Right renal cortex interstitium (tissue), 3 donors: Measurements from ENCODE around the gene FAN1. TPM values are rescaled to one million over a fixed set of nuclear protein-coding genes. Genes with fewer than 3 reads are reported as not detected.

Source experiments
- DNase-seq, 3 donors: peaks; one replicate each; pipeline ENCODE4 v3.0.0-alpha.2; 2013; ENCODE audit warnings: low read depth in 3 of 3, low spot score in 2 of 3
- polyA plus RNA-seq, 3 donors: library from polyadenylated mRNA; unstranded; fragments of 120-200 nt; gene quantifications; one replicate each; pipeline ENCODE4 v1.2.1, GENCODE V29; 2013; ENCODE audit not compliant: insufficient read length in 3 of 3

Gene FAN1
- polyA plus RNA-seq, 3 donors: 27.2 to 30.8 (median 29.8) TPM

DNA sequence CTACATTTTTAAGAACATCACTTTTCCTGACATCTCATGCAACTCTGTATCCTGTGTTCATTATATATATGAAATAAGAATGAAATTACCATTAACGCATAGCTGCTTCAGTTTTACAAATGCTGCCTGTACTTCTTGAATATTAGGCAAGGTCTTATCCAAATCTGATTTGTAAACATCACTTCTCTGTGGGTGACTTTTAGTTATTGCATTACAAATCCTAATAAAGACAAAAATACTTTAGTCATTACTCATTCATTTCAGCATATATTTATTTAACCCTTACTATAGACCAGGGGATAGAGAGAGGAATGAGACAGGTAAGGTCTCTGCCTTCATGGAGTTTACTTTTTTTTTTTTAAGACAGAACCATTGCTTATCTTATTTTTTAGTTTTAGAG, 51.0 kb downstream of the FAN1 start:
- no peak for DNase-seq

GRCh38 chr15:30956216-30957124, 52.8 kb downstream of the FAN1 start:
- DNase-seq: no peak

- no peak for DNase-seq
Measured at GRCh38 chr15:30958219-30958618, 54.5 kb downstream of the FAN1 start.

DNA sequence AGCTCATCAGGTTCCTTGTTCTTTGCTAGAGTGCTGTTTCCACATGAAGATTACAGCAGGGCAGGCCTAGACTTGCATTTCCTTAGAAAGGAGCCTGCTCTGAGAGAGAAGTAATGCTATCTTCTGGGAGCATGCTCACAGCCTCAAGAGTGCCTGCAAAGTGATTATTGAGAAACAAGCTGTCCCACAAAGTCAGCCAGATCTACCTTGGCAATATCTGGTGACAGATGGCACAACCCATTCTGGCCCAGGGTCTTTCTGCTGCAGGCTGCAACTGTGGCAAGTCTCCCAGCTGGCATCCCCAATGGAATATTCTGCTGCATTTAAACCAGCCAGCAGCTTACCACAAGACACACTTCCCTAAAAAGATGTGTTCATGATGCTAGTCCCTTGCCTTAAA, 58.4 kb downstream of the FAN1 start:
- DNase-seq: no peak

DNA sequence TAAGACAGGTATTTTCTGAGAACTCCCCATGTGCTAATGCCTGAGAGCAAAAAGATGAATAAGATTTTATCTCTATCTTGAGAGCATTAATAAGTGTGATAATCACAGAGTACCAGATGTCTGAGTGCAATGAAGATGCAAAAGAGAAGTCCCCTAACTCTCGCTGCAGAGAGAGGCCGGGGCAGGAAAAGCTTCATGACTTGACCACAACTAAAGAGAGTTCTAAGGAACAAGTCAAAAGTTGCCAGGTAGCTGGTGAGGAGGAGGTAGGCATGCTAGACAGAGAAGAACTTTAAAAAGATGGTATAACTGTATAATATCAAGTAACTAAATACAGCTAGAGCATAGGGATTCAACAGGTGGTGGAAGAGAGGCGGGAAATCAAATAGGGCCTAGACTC, 58.9 kb downstream of the FAN1 start:
- DNase-seq: no peak

DNA sequence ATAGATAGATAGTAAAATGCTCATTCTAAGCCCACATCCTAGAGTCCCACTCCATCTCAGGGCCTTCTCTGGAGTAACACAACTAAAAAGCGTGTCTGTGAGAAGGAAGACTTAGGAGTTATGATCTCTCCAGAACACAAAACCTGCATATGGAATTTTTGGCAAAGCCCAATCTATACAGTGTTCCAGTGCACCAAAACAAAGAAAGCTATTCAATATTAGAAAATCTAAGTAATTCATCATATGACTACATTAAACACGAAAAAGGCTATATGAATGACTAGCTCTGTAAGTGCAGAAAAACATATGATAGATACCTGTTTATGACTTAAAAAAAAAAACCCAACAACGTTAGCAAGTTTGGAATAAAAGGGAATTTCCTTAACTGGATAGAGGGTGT, 60.0 kb downstream of the FAN1 start:
- no peak for DNase-seq

- no peak for DNase-seq
Measured at GRCh38 chr15:30969724-30970123, 66.0 kb downstream of the FAN1 start.

GRCh38 chr15:30973379-30973778, 69.7 kb downstream of the FAN1 start:
- DNase-seq: no peak

DNA sequence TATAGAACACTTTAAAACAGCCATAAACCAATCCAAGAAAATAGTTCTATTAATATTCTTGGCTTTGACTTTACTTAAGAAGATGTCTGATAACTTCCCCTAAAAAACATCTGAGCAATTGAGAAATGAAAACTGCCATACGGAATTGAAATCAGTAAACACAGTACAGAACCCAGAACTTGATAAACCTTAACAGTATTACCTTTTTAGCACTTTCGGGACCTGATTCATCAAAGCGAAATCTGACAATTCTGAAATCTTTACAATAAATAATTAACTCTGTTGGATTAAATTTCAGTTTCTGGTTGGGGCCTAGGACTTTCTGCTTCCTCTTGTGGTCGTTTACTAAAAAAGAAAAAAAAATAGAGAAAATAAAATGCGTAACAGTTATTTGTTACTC, 70.4 kb downstream of the FAN1 start:
- no peak for DNase-seq

- DNase-seq: no peak
Measured at GRCh38 chr15:30978328-30978727, 74.6 kb downstream of the FAN1 start.

GRCh38 chr15:30979457-30979856, 75.7 kb downstream of the FAN1 start:
- no peak for DNase-seq

DNA sequence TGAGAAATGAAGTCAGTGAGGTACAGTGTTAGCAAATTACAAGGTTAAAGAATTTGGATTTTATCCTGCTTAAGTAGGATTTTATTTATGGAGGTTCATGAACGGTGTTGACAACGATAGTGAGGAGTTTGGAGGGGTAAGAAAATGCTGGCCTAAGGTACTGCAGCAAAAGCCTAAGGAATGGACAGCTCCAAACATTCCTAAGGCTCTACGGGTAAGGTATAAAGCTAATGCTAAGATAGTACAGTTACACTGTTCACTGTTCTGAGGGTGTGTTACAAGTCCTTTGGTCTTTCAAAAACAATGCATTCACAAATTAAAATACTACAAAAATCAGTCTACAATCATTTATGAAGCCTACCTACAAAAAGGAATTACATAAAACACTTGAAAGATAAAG, 80.4 kb downstream of the FAN1 start:
- DNase-seq: no peak

DNA sequence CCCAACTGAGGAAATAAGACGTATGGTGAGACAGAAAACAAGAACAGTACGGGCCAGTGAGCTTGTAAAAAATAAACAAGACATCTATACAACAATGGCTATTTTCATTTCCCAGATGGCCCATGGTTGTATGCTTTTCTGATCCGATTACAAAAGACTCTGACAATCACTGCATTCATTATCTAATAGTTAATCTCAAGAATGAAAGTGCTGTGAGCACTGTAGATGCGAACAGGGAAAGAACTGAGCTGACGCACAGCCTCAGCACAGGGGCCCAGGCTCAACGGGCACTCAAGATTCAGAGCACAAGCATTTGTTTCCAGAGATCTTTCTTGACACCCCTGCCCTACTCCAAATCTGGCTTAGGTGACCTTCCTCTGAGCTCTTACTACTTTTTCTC, 80.8 kb downstream of the FAN1 start:
- DNase-seq: no peak

- no peak for DNase-seq
Measured at GRCh38 chr15:30985081-30985531, 81.4 kb downstream of the FAN1 start.

DNA sequence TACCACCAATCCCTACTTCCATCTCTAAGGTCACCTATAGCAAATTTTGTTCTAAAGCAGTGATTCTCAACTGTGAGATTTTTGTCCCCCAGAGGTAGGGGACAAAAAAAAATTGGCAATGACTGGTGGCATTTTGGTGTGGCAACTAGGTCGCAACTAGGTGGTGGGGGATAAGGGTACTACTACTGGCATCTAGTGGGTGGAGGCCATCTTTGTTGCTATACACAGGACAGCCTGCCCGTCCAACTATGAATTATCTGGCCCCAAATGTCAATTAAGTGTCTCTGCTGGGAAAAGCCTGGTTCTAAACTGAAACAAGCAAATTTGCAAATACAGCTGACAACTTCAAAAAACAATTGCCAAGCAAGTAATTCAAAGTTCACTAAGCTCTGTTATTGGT, 86.3 kb downstream of the FAN1 start:
- DNase-seq: no peak

DNA sequence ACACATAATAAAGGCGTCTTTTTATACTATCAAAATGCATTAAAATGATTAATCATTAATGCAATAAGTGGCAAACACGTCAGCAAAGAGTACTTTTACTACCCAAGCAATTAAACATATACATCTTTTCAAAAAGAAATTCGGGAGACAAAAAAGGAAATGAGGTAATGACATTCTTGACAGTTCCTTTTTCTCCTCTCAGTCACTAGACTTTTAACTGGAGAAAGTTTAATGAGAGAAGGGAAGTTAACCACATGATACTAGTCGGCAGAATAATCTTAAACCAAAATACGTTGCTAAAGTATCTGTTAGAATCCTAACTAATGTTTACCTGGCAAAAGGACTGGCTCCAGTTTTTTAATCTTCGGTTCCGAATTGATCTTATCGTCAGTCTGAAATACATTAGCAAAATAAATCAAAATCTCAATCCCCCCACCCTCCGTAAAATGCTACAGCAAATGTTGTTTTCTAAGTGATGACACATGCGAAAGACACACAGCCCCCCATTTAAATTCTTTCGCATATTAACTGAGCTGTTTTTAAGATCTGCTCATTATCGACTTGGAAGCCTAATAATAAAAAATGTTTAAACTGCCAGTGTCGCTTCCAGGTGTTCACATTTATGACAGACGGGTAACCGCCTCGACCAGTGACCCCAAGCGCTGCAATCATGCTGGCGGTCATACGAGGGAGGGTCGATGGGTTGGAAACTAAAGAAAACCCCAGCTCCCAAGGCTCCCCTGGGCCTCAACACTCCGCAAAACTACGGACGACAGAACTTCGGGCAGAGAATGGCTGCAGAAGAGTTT, 86.9 kb downstream of the FAN1 start:
- no peak for DNase-seq

DNA sequence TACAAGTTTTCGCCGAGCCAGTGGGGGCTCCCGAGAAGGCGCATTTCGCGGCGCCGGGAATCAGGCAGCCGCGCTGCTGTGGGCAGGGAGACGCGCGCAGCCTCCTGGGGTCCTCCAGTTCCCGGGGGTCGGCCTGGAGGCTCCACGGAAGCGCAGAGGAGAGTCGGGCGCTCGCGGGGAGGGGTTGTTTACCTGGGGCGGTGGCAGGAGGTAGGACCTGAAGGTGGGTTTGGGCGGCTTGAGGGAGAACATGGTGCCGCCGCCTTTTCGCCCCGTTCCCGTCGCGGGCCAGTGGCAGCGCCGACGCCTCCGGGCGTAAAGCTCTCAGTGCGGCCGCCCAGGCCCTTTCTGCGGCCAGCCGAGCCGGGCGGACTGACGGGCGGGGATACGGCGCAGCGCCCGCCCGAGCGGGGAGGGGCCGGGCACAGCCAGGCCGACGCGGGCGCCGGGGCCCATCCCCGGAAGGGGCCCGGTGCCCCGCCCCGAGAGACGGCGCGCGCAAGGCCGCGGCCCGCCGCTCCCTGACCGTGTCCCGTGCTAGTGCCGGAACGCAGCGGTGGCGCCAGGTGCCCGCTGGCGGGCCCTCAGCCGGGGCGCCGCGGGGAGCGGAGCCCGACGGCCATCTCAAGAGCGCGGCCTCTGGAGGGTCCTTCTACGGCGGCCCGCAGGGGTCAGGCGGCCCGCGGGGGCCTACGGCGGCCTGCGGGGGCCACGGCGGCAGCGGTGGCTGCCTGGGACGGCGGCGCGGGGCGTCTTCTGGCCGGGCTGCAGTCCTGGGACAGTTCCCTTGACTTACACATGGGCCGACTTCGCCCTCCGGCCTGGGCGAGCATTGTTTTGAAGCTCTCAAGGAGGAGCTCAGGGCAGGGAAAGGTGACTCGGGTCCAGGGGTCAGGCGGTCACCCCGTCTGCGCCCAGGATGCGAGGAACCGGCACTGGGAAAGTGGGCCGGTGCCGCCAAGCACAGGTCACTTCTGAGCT, 87.8 kb downstream of the FAN1 start, which contains the start of gene MTMR10:
Gene MTMR10, minus strand, starts transcription at position 374 of the 981 bp plus-strand sequence. Its CDS starts 122 bp downstream, at position 252.
- DNase-seq: peak in 1 of 3 donors; percentile 57

- no peak for DNase-seq
Measured at GRCh38 chr15:30992249-30992864, 88.6 kb downstream of the FAN1 start.
